Measurements from ENCODE around the gene FN3KRP.
"Not testable (repeated sequence)": the region's sequence is repeated elsewhere in the genome, so short reads cannot be mapped to it uniquely, and the experiment has no call there.

The FN3KRP gene

DNA sequence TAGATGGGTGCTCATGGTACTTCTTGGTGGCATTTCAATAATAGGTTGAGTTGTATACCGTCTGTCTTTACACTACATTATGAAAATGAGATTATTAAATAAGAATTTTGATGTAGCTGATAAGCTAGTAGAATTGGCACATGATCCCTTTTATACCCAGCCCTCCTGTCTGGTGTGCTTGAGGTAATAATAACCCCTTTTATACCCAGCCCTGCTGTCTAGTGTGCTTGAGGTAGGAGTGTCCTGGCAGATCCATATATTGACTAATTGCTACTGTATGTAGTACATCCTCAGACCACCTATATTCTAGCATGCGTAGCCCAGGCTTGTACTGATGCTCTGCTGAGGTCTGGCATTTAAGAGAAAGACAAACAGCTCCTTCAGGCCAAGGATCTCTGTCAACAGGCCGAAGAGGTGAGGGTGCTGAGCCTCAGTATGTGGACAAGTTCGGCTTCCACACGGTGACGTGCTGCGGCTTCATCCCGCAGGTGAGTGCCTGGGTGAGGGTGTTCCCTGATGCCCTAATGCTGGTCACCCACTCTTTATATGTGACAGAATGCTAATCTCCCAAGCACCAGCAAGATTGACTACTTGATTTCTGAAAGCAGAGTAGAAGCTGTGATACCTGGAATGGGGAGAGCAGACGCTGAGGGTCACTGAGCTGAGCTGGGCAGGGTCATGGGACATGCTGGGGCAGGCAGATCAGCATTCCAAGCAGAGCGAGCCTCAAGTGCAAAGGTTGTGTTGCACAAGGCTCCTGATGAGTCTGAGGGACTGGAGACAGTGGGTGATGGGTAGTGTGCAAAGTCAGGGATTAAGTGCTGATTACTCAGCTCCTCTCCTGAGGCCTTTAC lies 24.6 kb downstream of the FN3KRP start:
- Histone ChIP-seq H3K4me1 (ENCODE audit: insufficient read depth, poor library complexity, severe bottlenecking) (no peaks in the 10 kb centered on the region), H3K9me3 (ENCODE audit: severe bottlenecking) (peaks cover 4% of the 10 kb centered on the region), H3K36me3 (ENCODE audit: low read depth) (peaks cover 36% of the 10 kb centered on the region), H3K27ac (ENCODE audit: poor library complexity, severe bottlenecking) (no peak overlapping the region), H3K27me3 (ENCODE audit: insufficient read depth, poor library complexity, severe bottlenecking) (no peaks in the 10 kb centered on the region), H3K4me3 (ENCODE audit: severe bottlenecking) (no peak overlapping the region)
- peak; percentile 65; the same call in 2 of the 3 replicates for ATAC-seq (ENCODE audit: low read depth)
- no peak for DNase-seq (ENCODE audit: low spot score)
- TF ChIP-seq, protein P1, sequence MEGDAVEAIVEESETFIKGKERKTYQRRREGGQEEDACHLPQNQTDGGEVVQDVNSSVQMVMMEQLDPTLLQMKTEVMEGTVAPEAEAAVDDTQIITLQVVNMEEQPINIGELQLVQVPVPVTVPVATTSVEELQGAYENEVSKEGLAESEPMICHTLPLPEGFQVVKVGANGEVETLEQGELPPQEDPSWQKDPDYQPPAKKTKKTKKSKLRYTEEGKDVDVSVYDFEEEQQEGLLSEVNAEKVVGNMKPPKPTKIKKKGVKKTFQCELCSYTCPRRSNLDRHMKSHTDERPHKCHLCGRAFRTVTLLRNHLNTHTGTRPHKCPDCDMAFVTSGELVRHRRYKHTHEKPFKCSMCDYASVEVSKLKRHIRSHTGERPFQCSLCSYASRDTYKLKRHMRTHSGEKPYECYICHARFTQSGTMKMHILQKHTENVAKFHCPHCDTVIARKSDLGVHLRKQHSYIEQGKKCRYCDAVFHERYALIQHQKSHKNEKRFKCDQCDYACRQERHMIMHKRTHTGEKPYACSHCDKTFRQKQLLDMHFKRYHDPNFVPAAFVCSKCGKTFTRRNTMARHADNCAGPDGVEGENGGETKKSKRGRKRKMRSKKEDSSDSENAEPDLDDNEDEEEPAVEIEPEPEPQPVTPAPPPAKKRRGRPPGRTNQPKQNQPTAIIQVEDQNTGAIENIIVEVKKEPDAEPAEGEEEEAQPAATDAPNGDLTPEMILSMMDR (IDR thresholded peaks at IDR 0.05; ENCODE audit: poor library complexity, severe bottlenecking): no peak

DNA sequence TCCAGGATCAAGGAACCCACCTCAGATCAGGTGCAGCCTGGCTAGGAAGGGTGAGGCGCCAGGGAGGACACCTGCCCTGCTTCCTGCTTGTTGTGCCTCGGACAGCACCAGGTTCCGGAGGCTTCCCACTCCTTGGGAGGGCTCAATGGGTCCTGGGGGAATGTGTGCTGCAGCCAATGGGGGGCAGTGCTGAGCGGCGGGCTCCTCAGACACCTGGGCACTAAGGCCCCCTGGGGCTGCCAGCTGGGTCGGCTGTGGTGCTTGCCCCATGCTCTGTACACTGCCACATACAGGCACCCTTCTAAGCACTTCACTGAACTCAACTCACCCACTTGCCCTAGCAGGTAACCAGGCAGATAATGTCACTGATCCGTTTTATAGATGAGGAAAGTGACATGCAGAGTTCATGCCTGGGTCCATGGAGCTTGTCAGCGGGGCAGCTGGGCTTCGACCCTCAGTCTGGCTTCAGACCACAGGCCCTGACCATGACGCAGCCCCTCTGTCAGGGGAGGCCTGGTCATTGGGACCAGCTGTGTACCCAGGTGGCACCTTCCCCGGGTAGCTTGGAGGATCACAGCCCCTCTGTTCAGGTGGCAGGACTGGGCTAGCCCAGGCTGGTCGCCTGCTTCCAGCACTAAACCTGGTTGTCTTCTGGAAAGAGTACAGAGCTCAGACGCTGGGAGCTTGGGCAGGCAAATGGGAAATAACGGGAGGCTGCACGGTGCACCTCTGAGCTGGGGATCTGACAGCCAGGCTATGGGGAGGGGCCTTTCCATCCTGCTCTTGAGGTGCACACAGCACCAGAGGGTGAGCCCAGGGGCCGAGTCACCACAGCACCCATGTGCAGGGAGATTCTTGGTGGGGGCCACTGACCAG lies 27.1 kb downstream of the FN3KRP start:
- H3K4me3 ChIP-seq (ENCODE audit: severe bottlenecking): no peak overlapping the region
- ATAC-seq (ENCODE audit: low read depth): no peak
- no peaks in the 10 kb centered on the region for H3K27me3 ChIP-seq (ENCODE audit: insufficient read depth, poor library complexity, severe bottlenecking)
- H3K27ac ChIP-seq (ENCODE audit: poor library complexity, severe bottlenecking): no peak overlapping the region
- no peaks in the 10 kb centered on the region for H3K4me1 ChIP-seq (ENCODE audit: insufficient read depth, poor library complexity, severe bottlenecking)
- no peak for DNase-seq (ENCODE audit: low spot score)
- H3K36me3 ChIP-seq (ENCODE audit: low read depth): peaks cover 36% of the 10 kb centered on the region
- peaks cover 4% of the 10 kb centered on the region for H3K9me3 ChIP-seq (ENCODE audit: severe bottlenecking)
- TF ChIP-seq, protein P1 (IDR thresholded peaks at IDR 0.05; ENCODE audit: poor library complexity, severe bottlenecking): no peak

DNA sequence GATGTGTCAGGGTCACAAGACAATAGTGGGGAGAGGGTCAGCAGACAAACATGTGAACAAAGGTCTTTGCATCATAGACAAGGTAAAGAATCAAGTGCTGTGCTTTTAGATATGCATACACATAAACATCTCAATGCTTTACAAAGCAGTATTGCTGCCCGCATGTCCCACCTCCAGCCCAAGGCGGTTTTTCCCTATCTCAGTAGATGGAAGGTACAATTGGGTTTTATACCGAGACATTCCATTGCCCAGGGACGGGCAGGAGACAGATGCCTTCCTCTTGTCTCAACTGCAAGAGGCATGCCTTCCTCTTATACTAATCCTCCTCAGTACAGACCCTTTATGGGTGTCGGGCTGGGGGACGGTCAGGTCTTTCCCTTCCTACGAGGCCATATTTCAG lies 28.2 kb downstream of the FN3KRP start:
- not testable (repeated sequence) for H3K4me3 ChIP-seq (ENCODE audit: severe bottlenecking); H3K27me3 ChIP-seq (ENCODE audit: insufficient read depth, poor library complexity, severe bottlenecking); DNase-seq (ENCODE audit: low spot score); H3K4me1 ChIP-seq (ENCODE audit: insufficient read depth, poor library complexity, severe bottlenecking); ATAC-seq (ENCODE audit: low read depth); H3K27ac ChIP-seq (ENCODE audit: poor library complexity, severe bottlenecking); H3K9me3 ChIP-seq (ENCODE audit: severe bottlenecking)
- H3K36me3 ChIP-seq (ENCODE audit: low read depth): peaks cover 37% of the 10 kb centered on the region

DNA sequence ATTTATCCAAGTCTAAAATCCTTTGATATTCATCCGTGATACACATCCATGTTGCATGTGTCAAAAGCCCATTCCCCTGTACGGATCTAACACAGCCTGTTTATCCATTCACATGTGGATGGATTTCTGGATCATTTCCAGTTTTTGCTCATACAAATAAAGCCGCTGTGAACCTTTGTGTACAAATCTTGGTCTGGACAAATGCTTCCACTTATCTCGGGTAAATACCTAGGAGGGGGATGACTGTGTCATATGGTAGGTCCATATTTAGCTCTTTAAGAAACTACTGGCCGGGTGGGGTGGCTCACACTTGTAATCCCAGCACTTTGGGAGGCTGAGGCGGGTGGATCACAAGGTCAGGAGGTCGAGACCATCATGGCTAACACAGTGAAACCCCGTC lies 29.0 kb downstream of the FN3KRP start:
- Histone ChIP-seq H3K36me3 (ENCODE audit: low read depth) (peaks cover 31% of the 10 kb centered on the region), H3K4me3 (ENCODE audit: severe bottlenecking) (no peak overlapping the region), H3K9me3 (ENCODE audit: severe bottlenecking) (peaks cover 8% of the 10 kb centered on the region), H3K27me3 (ENCODE audit: insufficient read depth, poor library complexity, severe bottlenecking) (no peaks in the 10 kb centered on the region), H3K4me1 (ENCODE audit: insufficient read depth, poor library complexity, severe bottlenecking) (no peaks in the 10 kb centered on the region), H3K27ac (ENCODE audit: poor library complexity, severe bottlenecking) (no peak overlapping the region)
- no peak for DNase-seq (ENCODE audit: low spot score)
- TF ChIP-seq, protein P1 (IDR thresholded peaks at IDR 0.05; ENCODE audit: poor library complexity, severe bottlenecking): no peak
- ATAC-seq (ENCODE audit: low read depth): no peak

DNA sequence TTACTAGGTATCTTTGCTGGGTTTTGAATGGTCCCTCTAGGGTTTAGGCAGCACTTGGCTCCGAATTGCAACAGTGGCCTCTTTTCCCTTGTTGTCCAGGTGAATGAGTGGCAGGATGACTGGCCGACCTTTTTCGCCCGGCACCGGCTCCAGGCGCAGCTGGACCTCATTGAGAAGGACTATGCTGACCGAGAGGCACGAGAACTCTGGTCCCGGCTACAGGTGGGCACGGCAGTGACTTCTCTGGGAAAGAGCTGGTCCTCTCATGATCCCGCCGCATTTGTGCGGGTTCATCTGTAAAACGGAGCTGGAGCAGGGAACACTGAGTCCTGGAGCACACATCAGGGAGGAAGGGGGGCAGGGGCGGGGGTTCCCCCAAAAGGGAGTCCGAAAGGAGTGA lies 32.2 kb downstream of the FN3KRP start:
- Histone ChIP-seq H3K4me3 (ENCODE audit: severe bottlenecking) (no peak overlapping the region), H3K36me3 (ENCODE audit: low read depth) (0 out of 2 replicates have a peak, but pooled peaks cover 8% of the 10 kb centered on the region), H3K4me1 (ENCODE audit: insufficient read depth, poor library complexity, severe bottlenecking) (no peaks in the 10 kb centered on the region), H3K9me3 (ENCODE audit: severe bottlenecking) (peaks cover 4% of the 10 kb centered on the region), H3K27me3 (ENCODE audit: insufficient read depth, poor library complexity, severe bottlenecking) (no peaks in the 10 kb centered on the region), H3K27ac (ENCODE audit: poor library complexity, severe bottlenecking) (no peak overlapping the region)
- TF ChIP-seq, protein P1 (IDR thresholded peaks at IDR 0.05; ENCODE audit: poor library complexity, severe bottlenecking): no peak
- DNase-seq (ENCODE audit: low spot score): no peak
- ATAC-seq (ENCODE audit: low read depth): no peak

Data from RWPE2 (cell line).